Measurements from ENCODE around the gene KANSL1.

DNA sequence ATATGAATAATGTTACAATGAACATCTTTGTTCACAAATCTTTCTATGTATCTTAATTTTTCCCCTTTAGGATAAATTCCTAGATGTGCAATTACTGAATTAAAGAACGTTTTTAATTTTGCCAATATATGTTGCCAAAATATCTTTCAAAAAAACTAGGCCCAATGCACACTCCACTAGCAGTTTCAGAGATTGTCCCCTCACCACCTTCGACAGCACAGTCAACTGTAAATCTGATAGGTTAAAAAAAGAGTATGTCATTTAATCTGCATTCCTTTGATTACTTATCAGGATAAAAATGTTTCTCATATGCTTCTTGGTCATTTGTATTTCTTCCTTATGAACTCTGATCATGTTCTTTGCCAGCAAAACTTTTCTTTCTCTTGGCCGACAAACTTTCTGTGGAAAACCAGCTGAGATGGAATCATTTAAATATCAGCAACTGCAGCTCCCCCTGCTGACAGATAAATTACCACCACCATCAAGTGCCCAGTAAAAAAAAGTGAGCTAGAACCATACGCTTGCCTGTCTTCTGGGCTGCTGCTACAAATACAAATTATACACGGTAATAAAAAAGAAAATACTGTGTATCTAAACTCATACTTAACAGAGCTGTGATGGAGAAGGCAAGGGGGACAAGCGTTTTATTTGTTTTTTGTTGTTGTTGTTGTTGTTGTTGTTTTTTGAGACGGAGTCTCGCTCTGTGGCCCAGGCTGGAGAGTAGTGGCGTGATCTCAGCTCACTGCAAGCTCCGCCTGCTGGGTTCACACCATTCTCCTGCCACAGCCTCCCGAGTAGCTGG, 19.6 kb upstream of the KANSL1 start:
- TF ChIP-seq ZFP30 (CRISPR knock-in tag; IDR thresholded peaks at IDR 0.05) (no peak), SNAI2 (CRISPR knock-in tag; IDR thresholded peaks at IDR 0.05) (no peak), ZNF8 (CRISPR knock-in tag; IDR thresholded peaks at IDR 0.05) (no peak), ISL1 (CRISPR knock-in tag; IDR thresholded peaks at IDR 0.05) (no peak), RARB (CRISPR knock-in tag; IDR thresholded peaks at IDR 0.05) (no peak), ARNTL (CRISPR knock-in tag; IDR thresholded peaks at IDR 0.05; ENCODE audit: borderline replicate concordance, low read depth) (no peak), ZFP3 (CRISPR knock-in tag; IDR thresholded peaks at IDR 0.05) (no peak), OSR1 (CRISPR knock-in tag; IDR thresholded peaks at IDR 0.05) (no peak), TCF4 (CRISPR knock-in tag; IDR thresholded peaks at IDR 0.05; ENCODE audit: borderline replicate concordance) (no peak), CSRNP3 (CRISPR knock-in tag; IDR thresholded peaks at IDR 0.05) (no peak)
- TF ChIP-seq, protein P1, sequence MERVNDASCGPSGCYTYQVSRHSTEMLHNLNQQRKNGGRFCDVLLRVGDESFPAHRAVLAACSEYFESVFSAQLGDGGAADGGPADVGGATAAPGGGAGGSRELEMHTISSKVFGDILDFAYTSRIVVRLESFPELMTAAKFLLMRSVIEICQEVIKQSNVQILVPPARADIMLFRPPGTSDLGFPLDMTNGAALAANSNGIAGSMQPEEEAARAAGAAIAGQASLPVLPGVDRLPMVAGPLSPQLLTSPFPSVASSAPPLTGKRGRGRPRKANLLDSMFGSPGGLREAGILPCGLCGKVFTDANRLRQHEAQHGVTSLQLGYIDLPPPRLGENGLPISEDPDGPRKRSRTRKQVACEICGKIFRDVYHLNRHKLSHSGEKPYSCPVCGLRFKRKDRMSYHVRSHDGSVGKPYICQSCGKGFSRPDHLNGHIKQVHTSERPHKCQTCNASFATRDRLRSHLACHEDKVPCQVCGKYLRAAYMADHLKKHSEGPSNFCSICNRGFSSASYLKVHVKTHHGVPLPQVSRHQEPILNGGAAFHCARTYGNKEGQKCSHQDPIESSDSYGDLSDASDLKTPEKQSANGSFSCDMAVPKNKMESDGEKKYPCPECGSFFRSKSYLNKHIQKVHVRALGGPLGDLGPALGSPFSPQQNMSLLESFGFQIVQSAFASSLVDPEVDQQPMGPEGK (CRISPR knock-in tag; IDR thresholded peaks at IDR 0.05; ENCODE audit: borderline replicate concordance) = no peak
